GM19324 (cell line): ENCODE data around the gene EDAR.

Experiments used
- ATAC-seq: cut with Tn5 transposase; IDR thresholded peaks from one replicate; pipeline ENCODE4 v1.9.1; 2021; ENCODE audit warnings: mild to moderate bottlenecking, moderate library complexity; ENCODE audit not compliant: unreplicated experiment, low FRiP score

Gene EDAR

GRCh38 chr2:109005686-109006204 is 16.7 kb upstream of the EDAR start:
- no peak for ATAC-seq

GRCh38 chr2:109001201-109001600 is 12.2 kb upstream of the EDAR start:
- no peak for ATAC-seq

DNA sequence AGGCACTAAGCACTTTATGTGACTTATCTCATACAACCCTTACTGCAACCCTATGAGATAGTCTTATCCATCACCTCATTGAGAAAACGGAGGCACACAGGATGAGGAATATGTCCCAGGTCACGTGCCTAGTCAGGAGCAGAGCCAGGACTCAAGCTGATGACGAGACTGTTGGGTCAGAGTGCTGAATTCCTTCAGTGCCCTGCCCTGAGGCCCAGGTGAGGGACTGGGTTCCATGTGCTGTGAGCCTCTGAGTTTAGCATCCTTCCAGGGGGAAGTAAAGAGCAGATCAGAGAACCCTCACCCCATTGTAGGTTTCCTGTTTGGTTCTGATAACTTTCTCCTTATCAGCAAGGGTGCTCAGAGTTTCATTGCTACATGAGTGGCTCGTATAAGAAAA is 11.7 kb upstream of the EDAR start:
- ATAC-seq, result no peak

DNA sequence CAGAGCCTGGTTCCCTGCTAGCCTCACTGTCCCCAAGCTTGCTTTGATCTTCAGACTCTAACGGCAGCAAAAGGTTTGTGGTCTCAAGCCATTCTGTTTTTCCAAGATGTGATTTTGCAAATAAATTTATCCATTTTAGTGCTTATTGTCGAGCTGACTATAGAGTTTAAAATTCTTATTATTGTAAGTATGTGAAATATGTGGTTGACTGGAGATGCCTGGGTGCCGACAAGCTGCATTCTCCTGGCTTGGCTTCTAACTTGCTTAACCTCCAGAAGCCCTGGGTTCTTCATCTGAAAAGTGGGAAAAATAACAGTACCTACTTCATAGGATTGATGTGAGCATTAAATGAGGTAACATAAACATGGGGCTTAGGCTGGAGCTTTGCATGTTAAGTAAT is 9.9 kb upstream of the EDAR start:
- ATAC-seq, result no peak

GRCh38 chr2:108994178-108994577 is 5.2 kb upstream of the EDAR start:
- no peak for ATAC-seq

- ATAC-seq, result no peak
These were observed 4.3 kb upstream of the EDAR start for GRCh38 chr2:108993095-108993937.

DNA sequence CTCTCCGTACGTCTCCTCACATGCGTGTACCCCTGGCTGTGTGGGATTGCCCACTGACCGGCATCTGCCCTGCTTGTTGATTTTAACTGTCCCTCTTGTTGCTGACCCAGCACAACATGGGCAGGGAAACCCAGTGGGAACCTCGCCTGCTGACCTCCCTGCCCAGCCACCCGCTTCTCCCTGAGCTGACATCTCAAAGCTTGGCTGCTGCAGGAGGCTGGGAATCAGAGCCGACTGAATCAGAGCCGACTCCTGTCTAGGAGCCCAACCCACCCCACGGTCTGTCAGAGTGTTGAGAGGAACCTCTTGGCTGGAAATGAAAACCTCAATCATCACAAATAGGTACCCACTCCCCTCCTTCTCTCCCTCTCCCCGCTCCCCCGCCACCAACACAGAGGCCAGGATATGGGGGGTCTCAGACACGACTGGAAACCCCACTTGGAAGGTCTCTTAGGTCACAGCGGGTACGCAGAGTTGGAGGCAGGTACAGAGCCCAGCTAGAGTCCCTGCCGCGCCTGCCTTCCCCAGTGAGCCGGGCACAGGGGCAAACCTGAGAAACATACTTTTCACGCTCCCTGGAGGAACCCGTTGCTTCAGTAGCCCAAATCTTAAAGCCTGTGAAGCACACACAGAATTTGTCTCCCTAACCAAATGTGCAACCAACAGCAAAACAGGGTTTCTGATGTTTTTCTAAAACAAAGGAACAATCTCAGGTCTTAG is 784 bp downstream of the EDAR start:
- no peak for ATAC-seq

DNA sequence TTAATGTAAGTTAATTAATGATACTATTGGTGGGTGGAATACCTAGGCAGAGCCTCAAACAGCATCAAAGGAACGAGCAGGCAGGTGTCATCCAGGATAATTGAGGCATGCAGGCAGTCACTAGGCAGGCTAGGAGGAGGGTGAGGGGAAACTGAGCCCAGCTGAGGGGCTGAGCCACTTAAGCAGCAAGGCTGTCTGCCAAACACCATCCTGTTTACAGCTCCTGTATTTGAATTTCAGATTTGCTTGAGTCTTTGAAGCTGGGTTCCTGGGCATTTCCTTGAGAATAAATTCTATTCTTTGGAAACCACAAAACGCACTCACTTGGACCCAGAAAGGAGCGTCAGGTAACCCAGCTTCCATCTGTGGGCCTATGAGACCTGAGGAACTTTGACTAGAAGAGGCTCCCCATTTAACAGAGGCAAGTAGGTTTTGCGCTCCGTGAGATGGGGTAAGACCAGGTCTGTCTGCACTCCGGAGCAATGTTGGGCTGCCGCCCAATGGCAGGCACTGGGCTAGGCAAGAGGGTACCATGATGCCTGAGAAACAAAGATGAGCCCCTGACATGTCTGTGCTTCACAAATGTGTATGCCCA is 2.0 kb downstream of the EDAR start:
- ATAC-seq, result no peak

DNA sequence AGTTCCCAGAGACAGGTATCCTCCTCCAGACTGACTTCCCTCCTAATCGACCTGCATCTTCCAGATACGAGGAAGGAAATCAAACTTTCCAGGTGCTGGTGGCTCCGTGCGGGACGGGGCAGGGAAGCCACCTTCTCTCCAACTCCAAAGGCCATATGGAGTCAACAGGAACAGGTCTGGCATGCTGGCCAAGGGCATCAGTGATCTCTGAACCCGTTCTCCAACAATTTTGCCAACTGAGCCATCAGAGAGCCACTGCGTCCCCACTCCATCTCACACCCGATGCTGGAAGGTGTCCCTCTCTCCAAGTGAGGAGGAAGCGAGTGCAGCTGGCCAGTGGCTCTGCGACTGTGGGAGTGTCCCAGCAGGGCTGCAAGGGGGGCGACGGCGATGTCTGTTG is 5.4 kb downstream of the EDAR start:
- no peak for ATAC-seq

DNA sequence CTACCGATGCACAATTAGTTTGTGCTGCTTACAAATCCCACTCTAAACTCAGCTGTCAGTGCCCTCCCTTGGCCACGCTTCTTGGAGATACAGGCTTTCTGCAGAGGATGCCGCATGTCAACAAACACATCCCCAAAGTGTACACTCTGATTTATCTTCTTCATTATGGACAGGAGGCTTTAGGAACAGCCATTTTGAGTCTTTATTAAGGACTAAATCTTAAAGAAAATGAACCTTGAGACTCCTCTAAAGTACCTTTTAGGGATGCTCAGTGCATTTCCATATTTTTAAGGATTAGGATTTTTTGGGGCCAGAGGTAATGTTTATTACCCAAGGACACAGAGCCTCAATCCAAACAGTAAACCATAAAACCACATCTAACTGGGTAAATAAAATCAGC is 6.0 kb downstream of the EDAR start:
- ATAC-seq, result no peak

DNA sequence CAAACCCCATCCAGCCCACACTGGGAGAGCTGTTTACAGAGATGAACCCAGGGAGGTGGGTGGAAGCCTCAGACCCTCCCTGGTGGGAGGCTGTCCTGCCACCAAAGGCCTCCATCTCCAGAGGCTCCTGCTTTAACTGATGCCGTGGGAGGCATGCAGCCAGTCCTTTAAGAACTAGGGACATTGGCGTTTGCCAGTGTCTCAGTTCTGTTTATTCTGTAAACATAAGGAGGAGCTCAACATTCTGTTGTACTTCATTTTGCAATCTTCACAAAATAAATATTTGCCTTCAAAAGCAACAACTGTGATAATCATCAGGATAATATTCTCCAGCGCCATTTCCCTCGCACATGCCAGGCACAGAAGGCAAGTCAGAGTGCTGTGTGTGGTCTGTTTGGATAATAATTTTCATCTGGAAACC is 6.8 kb downstream of the EDAR start:
- ATAC-seq, result no peak

- no peak for ATAC-seq
These were observed 7.2 kb downstream of the EDAR start for GRCh38 chr2:108981846-108982245.

- no peak for ATAC-seq
These were observed 8.9 kb downstream of the EDAR start for GRCh38 chr2:108980076-108980475.

- ATAC-seq, result no peak
These were observed 9.6 kb downstream of the EDAR start for GRCh38 chr2:108979461-108979860.

DNA sequence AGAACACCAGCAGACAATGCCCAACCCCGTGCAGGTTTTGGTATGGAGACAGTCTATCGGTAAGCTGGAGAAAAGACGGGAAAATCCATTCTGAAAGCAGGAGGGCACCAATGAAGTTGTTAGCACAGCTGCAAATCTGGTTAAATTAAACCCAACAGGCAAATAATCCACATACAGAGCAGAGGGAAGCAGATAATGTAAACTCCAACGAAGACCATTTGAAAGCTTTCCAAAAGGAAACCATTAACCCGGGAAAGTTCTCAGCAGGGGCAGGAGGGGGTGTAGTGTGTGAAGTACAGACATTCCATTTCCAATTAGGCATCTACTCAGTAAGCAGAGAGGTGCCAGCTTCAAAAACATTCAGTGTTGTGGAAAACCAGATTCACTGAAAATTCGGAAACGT is 10.3 kb downstream of the EDAR start:
- no peak for ATAC-seq

DNA sequence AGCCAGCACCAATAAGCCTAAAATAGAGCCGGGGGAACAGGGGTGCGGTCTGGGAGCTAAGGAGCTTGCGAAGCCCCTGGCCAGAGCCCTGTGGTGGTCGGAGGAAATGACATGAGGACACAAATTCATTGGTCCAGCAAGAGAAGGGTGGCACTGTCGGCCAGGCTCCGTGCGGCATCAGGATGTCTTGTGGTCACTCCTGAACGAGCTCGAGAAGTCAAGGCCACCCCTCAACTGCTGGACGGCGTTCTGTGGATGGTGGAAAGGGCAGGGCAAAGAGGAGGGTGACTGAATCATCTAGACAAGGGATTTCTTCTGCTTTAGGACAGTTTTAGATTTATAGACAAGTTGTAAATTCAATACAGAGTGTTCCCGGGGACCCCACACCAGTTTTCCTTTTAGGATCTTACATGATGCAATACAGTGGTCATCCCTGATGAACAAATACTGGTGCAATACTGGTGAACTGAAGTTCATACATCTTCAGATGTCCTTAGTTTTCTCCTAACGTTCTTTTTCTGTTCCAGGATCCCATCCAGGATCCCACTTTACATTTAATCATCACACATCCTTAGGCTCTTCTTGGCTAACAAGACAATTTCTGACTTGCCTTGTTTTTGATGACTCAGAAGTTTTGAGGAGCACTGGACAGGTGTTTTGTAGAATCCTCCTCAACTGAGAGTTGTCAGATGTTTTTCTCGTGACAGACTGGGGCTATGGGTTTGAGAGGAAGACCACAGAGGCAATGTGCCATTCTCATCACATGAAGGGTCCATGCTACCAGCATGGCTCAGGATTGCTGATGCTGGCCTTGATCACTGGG is 13.2 kb downstream of the EDAR start:
- ATAC-seq, result no peak

- no peak for ATAC-seq
These were observed 14.3 kb downstream of the EDAR start for GRCh38 chr2:108974674-108975073.

DNA sequence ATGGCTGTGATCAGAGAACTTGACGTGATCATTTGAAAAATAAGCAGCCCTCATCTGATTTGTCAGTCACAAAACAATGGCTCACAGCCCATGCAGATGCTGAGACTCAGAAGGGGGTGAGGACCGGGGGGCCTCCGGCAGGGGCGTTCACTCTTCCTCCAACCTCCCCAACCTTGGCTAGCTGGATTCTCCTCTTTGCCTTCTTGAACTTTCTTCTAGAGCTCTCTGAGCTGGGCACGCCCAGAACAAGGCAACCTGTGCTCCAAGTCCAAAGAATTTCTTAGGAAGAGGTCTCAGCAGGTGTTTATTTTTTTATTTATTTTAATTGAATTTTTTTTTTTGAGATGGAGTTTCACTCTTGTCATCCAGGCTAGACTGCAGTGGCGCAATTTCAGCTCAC is 16.4 kb downstream of the EDAR start:
- ATAC-seq, result no peak

DNA sequence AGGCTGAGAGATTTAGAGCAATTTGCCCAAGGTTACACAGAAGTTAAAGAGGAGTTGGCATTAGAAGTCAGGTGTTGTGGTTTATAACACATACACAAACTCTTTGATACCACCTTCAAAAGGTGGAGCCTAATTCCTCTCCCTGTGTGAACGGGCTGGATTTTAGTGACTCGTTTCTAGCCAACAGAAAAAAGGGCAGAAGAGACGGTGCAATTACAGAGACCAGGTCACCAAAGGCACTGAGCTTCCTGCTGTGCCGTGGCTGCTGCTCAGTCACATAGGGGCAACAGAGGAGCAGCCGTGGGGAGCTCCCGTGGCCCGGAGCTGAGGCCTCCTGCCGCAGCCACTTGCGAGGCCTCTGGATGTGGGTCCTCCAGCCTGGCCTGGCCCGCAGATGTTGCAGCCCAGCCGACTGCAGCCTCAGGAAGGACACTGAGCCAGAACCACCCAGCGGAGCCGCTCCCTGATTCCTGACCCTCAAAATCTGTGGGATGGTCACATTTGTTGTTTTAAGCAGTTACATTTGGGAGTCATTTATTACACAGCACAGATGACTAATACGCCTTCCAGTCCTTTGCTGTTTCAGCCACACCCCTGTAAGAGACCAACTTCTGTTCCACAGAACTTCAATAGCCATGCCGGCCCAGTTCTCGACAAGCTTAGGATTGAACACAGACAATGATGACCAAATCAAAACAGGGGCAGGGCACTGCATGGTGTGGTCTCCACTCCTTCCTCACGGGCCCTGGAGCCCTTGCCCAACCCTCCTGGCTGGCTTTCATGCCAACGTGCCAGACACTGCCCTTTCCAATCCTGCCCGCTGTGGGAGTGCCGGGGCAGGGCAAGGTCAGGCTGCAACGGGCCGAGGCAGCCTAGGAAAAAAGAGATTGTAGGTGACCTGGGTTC is 17.1 kb downstream of the EDAR start:
- ATAC-seq, result no peak

GRCh38 chr2:108970369-108970768 is 18.7 kb downstream of the EDAR start:
- ATAC-seq, result no peak
